H1 (cell line): ENCODE results near the gene NEO1. TPM values are rescaled to one million over a fixed set of nuclear protein-coding genes. Genes with fewer than 3 reads are reported as not detected.

Experiments used
- CTCF ChIA-PET: fragments of 300-600 bp; sonication (Branson Sonifier 250); formaldehyde crosslinking; loops from one replicate; lab custom pipeline; 2021; ENCODE audit not compliant: partially characterized antibody; lab: Charles Lee
- POLR2A ChIA-PET: fragments of 300-600 bp; sonication (Branson Sonifier 250); formaldehyde crosslinking; loops from one replicate; lab custom pipeline; 2021; ENCODE audit warnings: inconsistent platforms; ENCODE audit not compliant: partially characterized antibody; lab: Charles Lee
- DNase-seq, 2 experiments: peaks; one replicate each; pipeline versions ENCODE4 v3.0.0 to v3.0.0-alpha.2; 2010 to 2022; ENCODE audit warnings: low spot score in 2 of 2, low read depth in 1 of 2, mixed read lengths in 1 of 2
- FAIRE-seq: peaks from 2 replicates; lab custom pipeline; 2011; peaks lifted over from hg19 to GRCh38; lab: Jason Lieb, UNC
- H2AFZ ChIP-seq: 2 replicates; pipeline ENCODE4 v1.8.1; 2012; ENCODE audit warnings: low read length, inconsistent platforms
- H2AK5ac ChIP-seq: 2 replicates; pipeline ENCODE4 v1.6.1; 2013; ENCODE audit warnings: low read depth, low read length
- H2BK120ac ChIP-seq: replicated peaks from 2 replicates; pipeline ENCODE3; 2013; ENCODE audit warnings: low read depth, low read length, inconsistent platforms
- H2BK12ac ChIP-seq: 2 replicates; pipeline ENCODE4 v1.6.1; 2013; ENCODE audit warnings: low read depth, low read length
- H2BK15ac ChIP-seq: 2 replicates; pipeline ENCODE4 v1.6.1; 2013; ENCODE audit warnings: low read length
- H2BK20ac ChIP-seq: 2 replicates; pipeline ENCODE4 v1.6.1; 2013; ENCODE audit warnings: low read length
- H2BK5ac ChIP-seq: 2 replicates; pipeline ENCODE4 v1.6.1; 2013; ENCODE audit warnings: low read depth, low read length
- H3K14ac ChIP-seq: 2 replicates; pipeline ENCODE4 v1.6.1; 2013; ENCODE audit warnings: inconsistent platforms; ENCODE audit not compliant: insufficient read length
- H3K18ac ChIP-seq: 2 replicates; pipeline ENCODE4 v1.6.1; 2013; ENCODE audit warnings: low read length; ENCODE audit errors: extremely low read depth
- H3K23ac ChIP-seq: 2 replicates; pipeline ENCODE4 v1.6.1; 2013; ENCODE audit warnings: inconsistent platforms; ENCODE audit not compliant: insufficient read length
- H3K23me2 ChIP-seq: 2 replicates; pipeline ENCODE4 v1.6.1; 2013; ENCODE audit warnings: low read depth, low read length
- H3K27ac ChIP-seq: 2 replicates; pipeline ENCODE4 v1.6.1; 2011; ENCODE audit warnings: low read depth, low read length, inconsistent platforms
- H3K27me3 ChIP-seq, 4 experiments: replicated peaks in 1 of 4; 1 replicate in 1 of 4; 2 replicates in 3 of 4; pipeline versions ENCODE4 v1.6.1 to v1.8.1; 2011 to 2013; ENCODE audit warnings: low read length in 3 of 4, mild to moderate bottlenecking in 3 of 4, inconsistent platforms in 2 of 4, mixed read lengths in 2 of 4, moderate library complexity in 1 of 4; ENCODE audit not compliant: control insufficient read depth in 3 of 4, insufficient read depth in 3 of 4; ENCODE audit errors: extremely low read depth in 1 of 4
- H3K36me3 ChIP-seq, 4 experiments: 2 replicates each; pipeline versions ENCODE4 v1.6.1 to v1.8.1; 2011 to 2013; ENCODE audit warnings: mild to moderate bottlenecking in 4 of 4, low read length in 3 of 4, moderate library complexity in 2 of 4, control low read depth in 1 of 4, inconsistent platforms in 1 of 4; ENCODE audit not compliant: insufficient read depth in 4 of 4, control insufficient read depth in 2 of 4
- H3K4ac ChIP-seq: replicated peaks from 2 replicates; pipeline ENCODE3; 2013; ENCODE audit warnings: low read length, low read depth, mixed read lengths, inconsistent platforms; ENCODE audit not compliant: insufficient read length
- H3K4me1 ChIP-seq, 4 experiments: replicated peaks in 1 of 4; 1 replicate in 1 of 4; 2 replicates in 3 of 4; pipeline versions ENCODE4 v1.6.1 to v1.8.1; 2011 to 2013; ENCODE audit warnings: low read length in 3 of 4, inconsistent platforms in 2 of 4, mixed read lengths in 1 of 4; ENCODE audit not compliant: insufficient read depth in 4 of 4, control insufficient read depth in 3 of 4
- H3K4me2 ChIP-seq, 2 experiments: 2 replicates each; pipeline versions ENCODE4 v1.6.1 to v1.8.1; 2011 to 2013; ENCODE audit warnings: low read depth in 2 of 2, low read length in 2 of 2, control low read depth in 1 of 2, inconsistent platforms in 1 of 2, mild to moderate bottlenecking in 1 of 2; ENCODE audit not compliant: insufficient read depth in 1 of 2
- H3K4me3 ChIP-seq, 4 experiments: fragments of 200-600, 300-600 bp in 1 of 4; sonication (generic), shearing (Covaris generic), sonication (Bioruptor Twin) in 1 of 4; 2 replicates each; pipeline versions ENCODE4 v1.5.1 to v1.8.1; 2011 to 2016; ENCODE audit warnings: low read length in 4 of 4, low read depth in 3 of 4, control low read depth in 2 of 4, inconsistent platforms in 2 of 4, mild to moderate bottlenecking in 2 of 4, mixed read lengths in 1 of 4, moderate library complexity in 1 of 4; ENCODE audit not compliant: insufficient read depth in 2 of 4; ENCODE audit errors: extremely low read depth in 1 of 4
- H3K56ac ChIP-seq: replicated peaks from 2 replicates; pipeline ENCODE3; 2013; ENCODE audit warnings: low read depth, mild to moderate bottlenecking, mixed read lengths, low read length, inconsistent platforms; ENCODE audit not compliant: insufficient read length
- H3K79me1 ChIP-seq: 2 replicates; pipeline ENCODE4 v1.6.1; 2013; ENCODE audit warnings: low read depth, low read length, control low read depth
- H3K79me2 ChIP-seq, 2 experiments: 2 replicates each; pipeline versions ENCODE4 v1.6.1 to v1.8.1; 2012 to 2013; ENCODE audit warnings: low read length in 2 of 2, mild to moderate bottlenecking in 2 of 2, inconsistent platforms in 1 of 2; ENCODE audit not compliant: insufficient read depth in 2 of 2, control insufficient read depth in 1 of 2
- H3K9ac ChIP-seq, 4 experiments: replicated peaks in 1 of 4; 1 replicate in 1 of 4; 2 replicates in 3 of 4; pipeline versions ENCODE4 v1.6.1 to v1.8.1; 2011 to 2013; ENCODE audit warnings: low read depth in 3 of 4, low read length in 3 of 4, control low read depth in 2 of 4, mild to moderate bottlenecking in 2 of 4, moderate library complexity in 2 of 4, inconsistent platforms in 1 of 4; ENCODE audit errors: extremely low read depth in 1 of 4
- H3K9me3 ChIP-seq, 2 experiments: 2 replicates each; pipeline versions ENCODE4 v1.6.1 to v1.8.1; 2012 to 2013; ENCODE audit warnings: mild to moderate bottlenecking in 2 of 2, moderate library complexity in 2 of 2, control low read depth in 1 of 2, inconsistent platforms in 1 of 2, low read depth in 1 of 2, low read length in 1 of 2, mixed read lengths in 1 of 2; ENCODE audit not compliant: insufficient read depth in 2 of 2
- H4K20me1 ChIP-seq, 2 experiments: replicated peaks in 1 of 2; 2 replicates each; pipeline versions ENCODE3 to v1.8.1; 2011 to 2013; ENCODE audit warnings: inconsistent platforms in 2 of 2, low read length in 2 of 2, mild to moderate bottlenecking in 1 of 2; ENCODE audit not compliant: insufficient read depth in 2 of 2, control insufficient read depth in 1 of 2
- H4K5ac ChIP-seq: 2 replicates; pipeline ENCODE4 v1.6.1; 2013; ENCODE audit warnings: low read length, low read depth, mixed read lengths, inconsistent platforms; ENCODE audit not compliant: insufficient read length
- H4K8ac ChIP-seq: 2 replicates; pipeline ENCODE4 v1.8.0; 2013; ENCODE audit warnings: mild to moderate bottlenecking, moderate library complexity, low read length, inconsistent platforms; ENCODE audit not compliant: insufficient read depth; ENCODE audit errors: extremely low read depth
- H4K91ac ChIP-seq: replicated peaks from 2 replicates; pipeline ENCODE3; 2013; ENCODE audit warnings: low read length, mixed read lengths, inconsistent platforms; ENCODE audit not compliant: insufficient read length
- BRCA1 ChIP-seq: IDR thresholded peaks from 2 replicates; pipeline ENCODE4 v1.6.1; 2012; ENCODE audit warnings: low read depth, low read length, improper control_type of control experiment
- CHD1 ChIP-seq: IDR thresholded peaks from 2 replicates; pipeline ENCODE4 v1.6.1; 2012; ENCODE audit warnings: low read depth, low read length, improper control_type of control experiment
- CREB1 ChIP-seq: IDR thresholded peaks from 2 replicates; pipeline ENCODE4 v1.6.1; 2012; ENCODE audit warnings: inconsistent platforms
- CTBP2 ChIP-seq: IDR thresholded peaks from 2 replicates; pipeline ENCODE4 v1.7.0; 2011; ENCODE audit warnings: borderline replicate concordance, mild to moderate bottlenecking, moderate library complexity, mixed read lengths, low read length; ENCODE audit not compliant: insufficient read depth, insufficient read length
- EP300 ChIP-seq, 2 experiments: IDR thresholded peaks; 1 replicate in 1 of 2; 2 replicates in 1 of 2; pipeline ENCODE4 v1.6.1; 2011 to 2012; ENCODE audit warnings: low read depth in 2 of 2, low read length in 2 of 2, mild to moderate bottlenecking in 2 of 2, borderline replicate concordance in 1 of 2, inconsistent platforms in 1 of 2, moderate library complexity in 1 of 2
- FOSL1 ChIP-seq: IDR thresholded peaks from 2 replicates; pipeline ENCODE4 v1.6.1; 2011; ENCODE audit warnings: mild to moderate bottlenecking, low read depth, low read length, moderate library complexity; ENCODE audit not compliant: insufficient read depth
- GABPA ChIP-seq: IDR thresholded peaks from 2 replicates; pipeline ENCODE4 v1.6.1; 2011; ENCODE audit warnings: mild to moderate bottlenecking, low read length, moderate library complexity, borderline replicate concordance; ENCODE audit not compliant: insufficient read depth
- HDAC2 ChIP-seq, 2 experiments: fragments of 300-600 bp in 1 of 2; sonication (generic) in 1 of 2; IDR thresholded peaks; 2 replicates each; pipeline ENCODE4 v1.6.1; 2011 to 2012; ENCODE audit warnings: low read depth in 2 of 2, low read length in 2 of 2, mild to moderate bottlenecking in 2 of 2, moderate library complexity in 2 of 2, borderline replicate concordance in 1 of 2, inconsistent platforms in 1 of 2
- PHF8 ChIP-seq: fragments of 200-600 bp; sonication (generic); conservative IDR thresholded peaks from 2 replicates; pipeline ENCODE4 v1.7.1; 2012; ENCODE audit warnings: low read depth, mild to moderate bottlenecking, inconsistent platforms, low read length, moderate library complexity
- TAF1 ChIP-seq: IDR thresholded peaks from 2 replicates; pipeline ENCODE4 v1.6.1; 2011; ENCODE audit warnings: mild to moderate bottlenecking, low read depth, low read length
- WGBS, 2 experiments: shearing (Covaris generic) in 1 of 2; methylation state at CpG; one replicate each; pipeline versions ENCODE4 v1.1.6 to v1.1.7; 2013 to 2015; ENCODE audit warnings: low lambda C conversion rate in 2 of 2, mixed read lengths in 2 of 2, inconsistent platforms in 1 of 2, low coverage in 1 of 2, missing lambda C conversion rate in 1 of 2; ENCODE audit not compliant: insufficient replicate concordance in 2 of 2, insufficient coverage in 1 of 2, insufficient read length in 1 of 2; ENCODE audit errors: extremely low coverage in 1 of 2, missing lambda C conversion rate in 1 of 2; 5-methylcytosine and 5-hydroxymethylcytosine counted together
- polyA plus RNA-seq, 7 experiments: library from polyadenylated mRNA; depleted of rRNA in 3 of 7; stranded (reverse) in 5 of 7; unstranded in 2 of 7; fragments of >200 nt in 5 of 7; fragments of 200-250 nt in 2 of 7; gene quantifications; 1 replicate in 5 of 7; 2 replicates in 1 of 7; 4 replicates in 1 of 7; pipeline versions ENCODE4 v1.2.1 to v1.2.3, GENCODE V29; 2011 to 2013; ENCODE audit warnings: missing spikeins in 2 of 7, mixed read lengths in 2 of 7
- total RNA-seq: library from RNA; stranded (reverse); fragmentation: NEBNext Ultra II Directional; extraction: Animal tissue kit (Norgen Biotek cat#: 25700); gene quantifications from 2 replicates; pipeline ENCODE4 v1.2.1, GENCODE V29; 2021
- TF ChIP-seq, protein P1 (sequence below): IDR thresholded peaks from 2 replicates; pipeline ENCODE4 v1.6.1; 2012; ENCODE audit warnings: inconsistent platforms
- TF ChIP-seq, protein P2 (sequence below): IDR thresholded peaks from 2 replicates; pipeline ENCODE4 v1.6.1; 2012; ENCODE audit warnings: inconsistent platforms

The NEO1 gene
- total and polyA plus RNA-seq, 2 of the 8 experiments (the other 6 are each of a cell fraction or from before 2014, with no cell fraction given), result 36.0 to 51.0 TPM

DNA sequence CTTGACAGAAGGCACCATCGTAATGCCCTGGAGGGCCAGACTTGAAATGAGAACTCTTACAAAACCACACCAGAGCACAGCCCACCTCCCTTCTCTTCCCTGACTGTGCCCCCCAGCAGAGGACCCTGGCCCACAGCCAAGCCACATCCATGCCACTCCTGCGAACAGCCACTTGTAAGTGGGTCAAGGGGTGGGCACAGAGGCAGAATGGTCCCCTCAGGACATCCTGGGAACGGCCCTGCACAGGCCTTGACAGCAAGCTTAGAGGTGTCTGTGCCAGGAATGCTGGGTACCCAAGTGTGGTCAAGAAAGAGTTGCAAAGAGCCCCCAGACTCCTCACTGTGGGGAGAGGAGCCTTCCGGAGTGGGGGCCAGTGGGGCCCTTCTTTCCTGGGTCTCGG, 283.2 kb downstream of the NEO1 start:
- no peak overlapping the region for H3K14ac ChIP-seq
- no peak overlapping the region for H2BK5ac ChIP-seq
- POLR2A ChIA-PET, result interaction anchor here (1.3 to 1.6 kb wide), 2 partner anchors 10 to 271 kb away, joined by 5 to 6 read pairs; no protein-coding TSS in a partner anchor
- H3K56ac ChIP-seq, result no peak overlapping the region
- WGBS, 2 experiments, result 86% methylated on average over 5 of the region's 5 CpGs; no CpG with 5 or more reads in 1 of the 2 experiments
- H2BK15ac ChIP-seq, result no peak overlapping the region
- H3K36me3 ChIP-seq, result peaks cover 0 to 2% (median 0%) of the 10 kb centered on the region in 4 experiments; a peak in 3 of 8 replicates
- H3K4ac ChIP-seq, result no peak overlapping the region
- no peak overlapping the region for H3K4me3 ChIP-seq
- no peak overlapping the region for H3K9ac ChIP-seq
- no peak overlapping the region for H2AK5ac ChIP-seq
- no peak for DNase-seq
- no peak overlapping the region; the same call in 1 of the 2 replicates for H3K18ac ChIP-seq
- peaks cover 2 to 4% of the 10 kb centered on the region in 2 experiments for H4K20me1 ChIP-seq
- H3K23me2 ChIP-seq, result no peaks in the 10 kb centered on the region
- no peak overlapping the region for H2BK20ac ChIP-seq
- H2BK120ac ChIP-seq, result no peak overlapping the region
- H3K4me2 ChIP-seq, result no peak overlapping the region
- no peak overlapping the region for H4K91ac ChIP-seq
- peaks cover 0 to 6% (median 2%) of the 10 kb centered on the region in 4 experiments; a peak in 2 of 7 replicates for H3K4me1 ChIP-seq
- H4K8ac ChIP-seq, result no peak overlapping the region
- H3K79me2 ChIP-seq, result peaks cover 0 to 8% of the 10 kb centered on the region in 2 experiments; a peak in 2 of 4 replicates
- H3K27me3 ChIP-seq, result no peaks in the 10 kb centered on the region
- H3K23ac ChIP-seq, result no peak overlapping the region
- H4K5ac ChIP-seq, result no peak overlapping the region
- no peaks in the 10 kb centered on the region for H3K9me3 ChIP-seq
- no peak overlapping the region; the same call in 1 of the 2 replicates for H3K27ac ChIP-seq
- peaks cover 8% of the 10 kb centered on the region for H3K79me1 ChIP-seq
- CTCF ChIA-PET, result interaction anchor here (0.7 to 1.8 kb wide), 2 partner anchors 10 to 576 kb away, joined by 3 to 6 read pairs; no protein-coding TSS in a partner anchor
- no peak for FAIRE-seq
- no peak overlapping the region for H2AFZ ChIP-seq
- no peak overlapping the region for H2BK12ac ChIP-seq
- TF ChIP-seq FOSL1 (no peak), CTBP2 (no peak), PHF8 (no peak), BRCA1 (no peak), CREB1 (no peak), EP300 (IDR thresholded peaks at IDR 0.05; ENCODE audit: borderline replicate concordance in 1 of 2, low read depth in 2 of 2, low read length in 2 of 2) (no peak), GABPA (no peak), CHD1 (no peak), TAF1 (no peak), HDAC2 (IDR thresholded peaks at IDR 0.05; ENCODE audit: borderline replicate concordance in 1 of 2, low read depth in 2 of 2, low read length in 2 of 2) (no peak)
- TF ChIP-seq, protein P1, sequence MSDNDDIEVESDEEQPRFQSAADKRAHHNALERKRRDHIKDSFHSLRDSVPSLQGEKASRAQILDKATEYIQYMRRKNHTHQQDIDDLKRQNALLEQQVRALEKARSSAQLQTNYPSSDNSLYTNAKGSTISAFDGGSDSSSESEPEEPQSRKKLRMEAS, result no peak
- TF ChIP-seq, protein P2, sequence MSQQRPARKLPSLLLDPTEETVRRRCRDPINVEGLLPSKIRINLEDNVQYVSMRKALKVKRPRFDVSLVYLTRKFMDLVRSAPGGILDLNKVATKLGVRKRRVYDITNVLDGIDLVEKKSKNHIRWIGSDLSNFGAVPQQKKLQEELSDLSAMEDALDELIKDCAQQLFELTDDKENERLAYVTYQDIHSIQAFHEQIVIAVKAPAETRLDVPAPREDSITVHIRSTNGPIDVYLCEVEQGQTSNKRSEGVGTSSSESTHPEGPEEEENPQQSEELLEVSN, result no peak
